Motor neuron (in vitro differentiated cells): ENCODE results near the gene MYOG. TPM values are rescaled to one million over a fixed set of nuclear protein-coding genes. Genes with fewer than 3 reads are reported as not detected.
A peak's percentile ranks its signal among the peaks of the same experiment; 100 is the strongest.

ENCODE experiments used
- ATAC-seq, 8 experiments: fragments of 200-7000 bp; cut with Tn5 transposase; replicated peaks in 6 of 8; 2 replicates each; pipeline ENCODE4 v1.8.0; 2021; ENCODE audit warnings: mild to moderate bottlenecking in 8 of 8, moderate library complexity in 8 of 8
- H3K27ac ChIP-seq, 2 donors: fragments of 250-450 bp; sonication (Bioruptor Pico); 2 replicates each; pipeline ENCODE4 v1.9.0; 2021; ENCODE audit warnings: antibody characterized with exemption in 2 of 2, mild to moderate bottlenecking in 2 of 2, moderate library complexity in 1 of 2
- H3K4me1 ChIP-seq, 2 donors: fragments of 250-450 bp; sonication (Bioruptor Pico); replicated peaks in 1 of 2; 2 replicates each; pipeline ENCODE4 v1.6.1; 2021; ENCODE audit warnings: antibody characterized with exemption in 2 of 2, mild to moderate bottlenecking in 2 of 2, moderate library complexity in 1 of 2
- H3K4me3 ChIP-seq, 5 donors: fragments of 250-450 bp; sonication (Bioruptor Pico); 2 replicates each; pipeline ENCODE4 v1.9.0; 2021; ENCODE audit warnings: antibody characterized with exemption in 5 of 5, mild to moderate bottlenecking in 5 of 5, moderate library complexity in 4 of 5
- WGBS, 10 experiments: fragments of 450-650 bp; shearing (Covaris generic); methylation state at CpG; one replicate each; pipeline ENCODE4 v1.0.0; 2022; 5-methylcytosine and 5-hydroxymethylcytosine counted together
- in situ Hi-C, 9 experiments: fragments of 400-800 bp; cut with MboI; loops; one replicate each; pipeline ENCODE4 v1.15.0; 2021; ENCODE audit warnings: low sequenced_read_pairs in 9 of 9, low pct_unique_long_range_greater_than_20kb in 2 of 9; ENCODE audit not compliant: unreplicated experiment in 9 of 9
- total RNA-seq, 8 experiments: library from RNA; unstranded; fragments of 300-600 nt; gene quantifications; 2 replicates each; pipeline versions ENCODE4 v1.2.3 to v1.2.4, GENCODE V29; 2022

MYOG gene
- total RNA-seq, 8 experiments from 2014 or later: 0.14 to 0.71 (median 0.22) TPM; not detected in 2

- in situ Hi-C loops: no loop called here
- no peak overlapping the region for H3K27ac ChIP-seq
- 0 to 84% (median 73%) methylated on average over 1 to 8 of the region's 11 CpGs; no CpG with 5 or more reads in 1 of the 10 experiments for WGBS, 10 experiments
- peaks cover 16 to 24% of the 10 kb centered on the region in 2 donors for H3K4me1 ChIP-seq
- ATAC-seq: peak in 7 of 8 experiments; percentile 30 to 88 (median 45)
- H3K4me3 ChIP-seq: no peak overlapping the region
Measured at GRCh38 chr1:203082571-203083462, 3.0 kb downstream of the MYOG start.

DNA sequence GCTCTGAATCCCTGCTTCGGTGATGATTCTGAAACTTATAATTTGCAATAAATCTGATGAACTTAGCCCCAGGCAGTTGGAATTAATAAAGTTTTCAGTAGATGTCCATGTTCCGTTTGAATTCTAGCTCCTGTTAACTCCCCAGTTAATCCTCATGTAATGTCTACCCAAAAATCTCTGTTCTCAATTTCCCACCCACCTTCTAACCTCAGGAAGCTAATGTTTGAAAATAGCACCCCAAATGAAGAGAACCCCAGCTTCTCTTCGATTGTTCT is 3.6 kb downstream of the MYOG start:
- no peak for ATAC-seq
- WGBS, 10 experiments: 0 to 100% (median 71%) methylated on average over 1 to 3 of the region's 3 CpGs; no CpG with 5 or more reads in 1 of the 10 experiments
- peaks cover 16 to 21% of the 10 kb centered on the region in 2 donors for H3K4me1 ChIP-seq
- in situ Hi-C loops: no loop called here
- H3K4me3 ChIP-seq: no peak overlapping the region
- no peak overlapping the region for H3K27ac ChIP-seq

DNA sequence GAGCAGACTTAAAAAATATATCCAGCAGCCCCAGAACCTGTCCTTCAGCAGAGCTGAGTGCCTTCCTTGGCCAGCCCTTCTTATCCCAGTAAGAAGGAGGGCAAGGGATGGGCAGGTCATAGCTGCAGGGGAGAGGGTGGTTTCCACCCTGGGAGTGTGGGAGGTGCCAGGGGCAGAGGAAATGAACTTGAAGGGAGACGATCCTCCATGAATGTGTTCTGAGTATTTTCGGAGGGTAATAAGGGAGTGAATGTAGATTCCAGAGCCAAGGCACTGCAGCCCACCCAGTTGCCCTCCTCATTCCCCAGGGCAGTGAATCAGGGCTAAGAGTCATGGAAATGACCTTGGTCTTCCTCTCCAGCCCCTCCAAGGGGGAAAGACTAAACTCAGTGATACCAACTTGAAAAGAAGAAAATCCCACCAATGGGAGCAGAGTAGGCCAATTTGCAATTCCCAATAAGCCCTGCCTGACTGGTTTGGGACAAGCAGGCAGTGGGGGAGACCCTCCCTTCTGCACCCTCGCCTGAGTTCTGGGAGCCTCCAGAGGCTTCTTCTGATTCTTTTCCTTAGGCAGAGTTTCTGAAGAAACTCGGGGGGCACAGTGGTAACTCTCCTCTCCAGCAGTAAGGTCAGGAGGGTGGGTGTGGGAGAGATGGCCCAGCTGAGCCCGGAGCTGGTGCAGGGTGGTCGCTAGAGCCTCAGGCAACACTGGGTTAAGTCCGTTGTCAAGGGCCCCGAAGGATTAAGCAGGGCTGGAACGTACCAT is 4.2 kb downstream of the MYOG start:
- ATAC-seq: peak in 3 of 8 experiments; percentile 34 to 61 (median 47)
- 0 to 76% (median 56%) methylated on average over 1 to 8 of the region's 9 CpGs; no CpG with 5 or more reads in 2 of the 10 experiments for WGBS, 10 experiments

GRCh38 chr1:203080456-203080855 is 5.4 kb downstream of the MYOG start:
- Histone ChIP-seq H3K27ac (no peak overlapping the region), H3K4me3 (no peak overlapping the region), H3K4me1 (peaks cover 7 to 12% of the 10 kb centered on the region in 2 donors)
- no peak for ATAC-seq
- in situ Hi-C loops: no loop called here
- 53 to 91% (median 84%) methylated on average over 1 to 4 of the region's 5 CpGs; no CpG with 5 or more reads in 4 of the 10 experiments for WGBS, 10 experiments

More for the DNA sequence above, 4.2 kb downstream of the MYOG start:
- no peak overlapping the region for H3K27ac ChIP-seq
- no peak overlapping the region for H3K4me3 ChIP-seq
- in situ Hi-C loops: no loop called here
- H3K4me1 ChIP-seq: peaks cover 12 to 16% of the 10 kb centered on the region in 2 donors

DNA sequence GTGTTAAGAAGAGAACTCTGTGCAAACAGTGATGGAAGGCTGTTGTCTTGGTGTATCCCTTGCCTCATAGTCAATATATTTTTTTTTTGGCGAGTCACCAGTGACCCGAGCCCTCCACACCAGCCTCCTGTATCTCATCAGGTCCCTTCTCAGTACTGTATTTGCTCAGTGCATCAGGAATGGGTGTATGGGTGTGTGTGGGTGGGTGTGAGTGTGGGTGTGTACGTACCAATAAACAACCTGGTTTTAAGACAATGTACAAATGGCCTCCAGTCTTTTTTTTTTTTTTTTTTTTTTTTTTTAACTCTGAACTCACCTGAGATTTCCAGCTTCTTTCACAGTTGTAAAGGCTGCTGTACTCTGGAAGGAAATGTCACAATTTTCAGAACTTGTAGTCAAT is 7.3 kb downstream of the MYOG start:
- H3K27ac ChIP-seq: no peak overlapping the region
- WGBS, 10 experiments: 60 to 92% (median 82%) methylated on average over 1 to 3 of the region's 3 CpGs; no CpG with 5 or more reads in 3 of the 10 experiments
- no peak overlapping the region for H3K4me3 ChIP-seq
- no peak for ATAC-seq
- in situ Hi-C loops: no loop called here
- H3K4me1 ChIP-seq: peaks cover 7% of the 10 kb centered on the region in 2 donors

DNA sequence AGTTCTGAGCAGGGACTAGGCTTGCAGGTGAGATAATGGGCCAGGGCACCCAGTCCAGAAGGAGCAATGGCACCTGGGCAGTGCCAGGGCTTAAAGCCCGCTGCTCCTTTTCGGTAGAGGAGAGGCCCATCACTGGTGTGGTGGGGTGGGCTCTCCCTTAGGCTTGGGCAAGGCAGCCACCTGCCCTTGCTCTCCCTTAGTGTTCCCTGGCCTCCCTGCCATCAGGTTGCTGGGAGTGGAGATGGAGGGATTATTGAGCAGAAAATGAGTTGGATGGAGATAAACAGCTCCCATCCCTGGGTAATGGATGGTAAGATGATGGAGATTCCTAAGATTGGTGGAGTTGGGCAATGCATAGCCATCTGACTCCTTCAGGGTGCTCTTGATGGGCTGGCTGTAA is 7.9 kb downstream of the MYOG start:
- in situ Hi-C loops: no loop called here
- WGBS, 10 experiments: 50 to 100% methylated on average over 1 to 2 of the region's 2 CpGs; no CpG with 5 or more reads in 8 of the 10 experiments
- ATAC-seq: no peak

DNA sequence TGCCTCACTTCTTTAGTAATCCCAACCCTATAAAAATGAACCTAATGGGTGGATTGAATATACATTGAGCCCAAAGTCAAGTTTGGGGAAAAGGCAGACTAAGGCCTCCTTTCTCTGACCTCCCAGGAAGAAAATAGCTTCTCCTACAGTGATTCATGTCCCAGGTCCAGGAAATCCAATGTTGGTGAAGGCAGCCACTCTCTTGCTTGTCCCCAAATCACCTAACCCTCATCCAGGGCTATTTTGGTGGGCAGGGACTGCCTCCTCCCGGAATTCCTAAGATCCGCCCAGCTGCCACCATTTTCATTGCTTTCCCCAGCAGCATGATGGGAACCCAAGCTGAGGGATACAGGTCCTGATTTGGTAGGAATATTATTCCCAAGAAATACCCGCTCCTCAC is 8.4 kb downstream of the MYOG start:
- Histone ChIP-seq H3K4me3 (no peak overlapping the region), H3K4me1 (peaks cover 8 to 12% of the 10 kb centered on the region in 2 donors), H3K27ac (no peak overlapping the region)
- 42 to 100% (median 100%) methylated on average over 1 to 2 of the region's 3 CpGs; no CpG with 5 or more reads in 5 of the 10 experiments for WGBS, 10 experiments
- in situ Hi-C loops: no loop called here
- ATAC-seq: no peak

More for the DNA sequence above, 7.9 kb downstream of the MYOG start:
- H3K4me1 ChIP-seq: peaks cover 7 to 11% of the 10 kb centered on the region in 2 donors
- H3K27ac ChIP-seq: no peak overlapping the region
- no peak overlapping the region for H3K4me3 ChIP-seq

DNA sequence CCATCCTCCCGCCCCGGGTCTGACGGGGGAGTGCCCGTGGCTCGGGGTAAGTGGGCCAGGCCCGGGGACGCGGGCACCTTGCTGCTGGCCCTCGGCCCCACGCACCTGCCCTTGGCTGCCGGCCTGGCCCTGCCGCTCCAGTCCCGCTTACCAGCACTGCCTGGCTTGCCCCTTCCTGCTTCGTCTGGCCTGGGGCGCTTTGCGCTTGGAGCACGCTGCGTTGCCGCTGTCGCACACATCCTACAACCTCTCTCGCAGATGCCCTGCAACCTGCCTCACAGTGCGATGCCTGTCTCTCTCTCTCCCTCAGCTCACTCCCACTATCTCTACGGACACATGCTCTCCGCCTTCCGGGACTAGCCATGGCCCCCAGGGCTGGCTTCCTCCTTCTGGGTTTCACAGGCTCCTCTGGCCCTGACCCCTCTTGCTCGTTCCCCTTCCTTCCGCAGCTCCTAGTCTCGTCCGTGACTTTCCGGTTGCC is 9.7 kb downstream of the MYOG start:
- no peak overlapping the region for H3K4me3 ChIP-seq
- ATAC-seq: no peak
- in situ Hi-C loops: no loop called here
- H3K4me1 ChIP-seq: peaks cover 14 to 18% of the 10 kb centered on the region in 2 donors
- WGBS, 10 experiments: 76 to 100% (median 92%) methylated on average over 3 to 21 of the region's 30 CpGs; no CpG with 5 or more reads in 3 of the 10 experiments
- H3K27ac ChIP-seq: no peak overlapping the region

DNA sequence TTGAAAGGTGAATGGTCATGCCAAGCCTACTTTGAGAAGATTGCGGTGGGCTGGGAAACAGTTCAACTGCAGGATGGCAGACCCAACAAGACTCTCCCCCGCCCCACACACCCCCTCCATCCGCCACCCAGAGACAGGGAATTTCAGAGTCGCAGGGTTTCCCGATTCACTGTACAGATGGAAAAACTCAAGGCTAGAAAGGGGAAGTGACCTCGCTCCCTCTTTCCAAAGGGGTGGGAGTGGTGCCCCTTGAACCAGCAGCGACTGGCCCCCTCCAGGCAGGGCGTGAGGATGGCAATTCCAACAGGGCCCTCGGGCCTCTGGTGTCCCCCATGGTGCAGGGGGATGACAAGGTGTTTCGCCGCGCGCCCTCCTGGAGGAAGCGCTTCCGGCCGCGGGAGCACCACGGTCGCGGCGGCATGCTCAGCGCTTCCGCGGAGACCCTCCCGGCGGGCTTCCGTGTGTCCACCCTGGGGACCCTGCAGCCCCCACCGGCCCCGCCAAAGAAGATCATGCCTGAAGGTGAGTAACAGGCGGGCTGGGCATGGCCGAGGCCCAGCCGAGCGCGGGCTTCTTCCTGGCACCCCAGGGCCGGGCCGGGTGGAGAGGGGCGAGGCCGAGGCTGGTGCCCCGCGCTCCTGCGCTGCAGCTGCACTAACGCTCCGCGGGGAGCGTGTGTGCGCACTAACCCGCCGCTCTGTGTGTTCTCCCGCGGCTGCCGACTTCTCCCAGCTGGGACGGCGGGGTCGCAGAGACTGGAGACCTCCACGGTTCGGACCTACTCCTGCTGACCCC is 10.4 kb downstream of the MYOG start:
- H3K4me3 ChIP-seq: no peak overlapping the region
- ATAC-seq: peak in 3 of 8 experiments; percentile 19 to 42 (median 20)
- peaks cover 14 to 18% of the 10 kb centered on the region in 2 donors for H3K4me1 ChIP-seq
- WGBS, 10 experiments: 20 to 55% (median 52%) methylated on average over 2 to 15 of the region's 56 CpGs; no CpG with 5 or more reads in 5 of the 10 experiments
- H3K27ac ChIP-seq: no peak overlapping the region
- in situ Hi-C loops: no loop called here

DNA sequence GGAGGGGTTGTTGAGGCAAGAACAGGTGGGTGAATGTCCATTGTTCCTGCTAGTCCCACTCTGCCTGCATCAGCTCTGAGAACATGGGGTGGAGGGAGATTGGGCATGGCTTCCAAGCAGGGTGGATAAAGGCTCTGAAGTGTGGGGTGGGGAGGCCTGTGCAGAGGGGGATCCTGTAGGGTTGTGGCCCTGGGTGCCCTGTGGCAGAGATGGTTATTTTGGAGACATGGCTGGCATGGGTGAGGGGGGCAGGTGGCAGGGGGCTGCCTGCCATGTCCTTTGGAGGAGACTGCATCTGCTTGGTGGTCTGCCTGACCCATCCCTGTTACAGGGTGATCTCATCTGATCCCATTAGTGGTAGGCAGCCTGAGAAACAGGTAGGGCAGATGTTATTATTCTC is 11.2 kb downstream of the MYOG start:
- in situ Hi-C loops: no loop called here
- Histone ChIP-seq H3K27ac (no peak overlapping the region), H3K4me3 (no peak overlapping the region), H3K4me1 (peaks cover 20 to 21% of the 10 kb centered on the region in 2 donors)
- ATAC-seq: no peak

GRCh38 chr1:203073469-203073868 is 12.3 kb downstream of the MYOG start:
- in situ Hi-C loops: no loop called here
- Histone ChIP-seq H3K4me1 (peaks cover 31 to 32% of the 10 kb centered on the region in 2 donors), H3K27ac (no peak overlapping the region), H3K4me3 (no peak overlapping the region)
- peak in 3 of 8 experiments; percentile 66 to 86 (median 69) for ATAC-seq
- WGBS, 10 experiments: 13 to 100% (median 70%) methylated on average over 1 to 2 of the region's 2 CpGs; no CpG with 5 or more reads in 5 of the 10 experiments

- ATAC-seq: no peak
- H3K27ac ChIP-seq: no peak overlapping the region
- WGBS, 10 experiments: 0 to 100% (median 79%) methylated on average over 1 to 3 of the region's 3 CpGs; no CpG with 5 or more reads in 4 of the 10 experiments
- H3K4me3 ChIP-seq: no peak overlapping the region
- H3K4me1 ChIP-seq: peaks cover 32 to 35% of the 10 kb centered on the region in 2 donors
- in situ Hi-C loops: no loop called here
Measured at GRCh38 chr1:203072911-203073310, 12.9 kb downstream of the MYOG start.
